Measurements from ENCODE around the gene IL3RA.

Gene IL3RA

DNA sequence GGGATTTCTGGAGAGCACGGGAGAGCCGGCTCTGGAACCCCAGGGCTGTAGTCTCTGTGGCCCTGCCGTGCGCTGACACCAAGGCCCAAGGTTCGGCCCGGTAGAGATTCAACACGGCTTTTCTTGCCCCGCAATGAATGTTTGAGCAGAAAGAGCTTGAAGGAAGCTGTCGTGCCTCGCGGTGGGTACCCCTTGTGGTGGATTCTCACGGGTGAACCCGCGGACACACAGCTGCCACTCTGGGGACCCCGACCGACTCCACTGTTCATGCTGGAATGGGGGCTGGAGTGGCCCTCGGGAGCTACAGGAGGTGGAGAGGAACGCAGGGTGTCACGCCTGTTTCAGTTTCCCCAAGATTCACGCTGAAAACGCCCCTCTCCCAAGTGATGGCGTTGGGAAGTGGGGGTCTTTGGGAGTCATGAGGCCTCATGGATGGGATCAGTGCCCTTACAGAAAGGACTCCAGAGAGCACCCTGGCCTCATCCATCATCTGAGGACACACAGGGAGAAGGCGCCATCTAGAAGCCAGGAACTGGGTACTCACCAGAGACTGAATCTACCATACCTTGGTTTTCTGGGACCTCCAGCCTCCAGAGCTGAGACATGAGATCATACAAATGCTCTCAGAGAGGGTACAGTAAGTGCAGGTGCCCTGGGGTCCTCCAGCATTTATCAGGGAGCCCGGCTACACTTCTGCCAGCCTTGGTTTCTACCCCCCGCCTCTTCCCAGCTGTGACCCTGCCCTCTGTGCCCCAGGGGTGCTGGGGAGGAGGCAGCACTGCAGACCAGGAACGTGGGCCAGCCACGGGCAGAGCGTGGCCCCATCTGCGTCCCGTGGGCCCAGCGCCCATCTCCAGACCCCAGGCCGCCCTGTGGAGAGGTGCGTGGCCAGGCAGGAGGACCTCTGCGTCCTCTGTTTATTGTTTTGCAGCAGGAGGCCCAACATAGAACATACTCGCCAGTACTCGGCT lies 49.0 kb downstream of the IL3RA start:
- peaks cover 75% of the 10 kb centered on the region for H3K36me3 ChIP-seq (ENCODE audit: control insufficient read depth, insufficient read depth, low read length)
- WGBS, 2 experiments (ENCODE audit: insufficient coverage in 2 of 2) = 95 to 96% methylated on average over 31 to 35 of the region's 36 CpGs
- no peaks in the 10 kb centered on the region for H3K9me3 ChIP-seq (ENCODE audit: control insufficient read depth, low read length)
- peaks cover 20% of the 10 kb centered on the region for H3K4me1 ChIP-seq (ENCODE audit: control insufficient read depth, insufficient read depth, low read length, poor library complexity, severe bottlenecking)
- H3K27ac ChIP-seq (ENCODE audit: low read depth, low read length, severe bottlenecking) = no peak overlapping the region
- no peak overlapping the region for H3K4me3 ChIP-seq (ENCODE audit: extremely low read depth, insufficient read depth, low read length, poor library complexity, severe bottlenecking)

DNA sequence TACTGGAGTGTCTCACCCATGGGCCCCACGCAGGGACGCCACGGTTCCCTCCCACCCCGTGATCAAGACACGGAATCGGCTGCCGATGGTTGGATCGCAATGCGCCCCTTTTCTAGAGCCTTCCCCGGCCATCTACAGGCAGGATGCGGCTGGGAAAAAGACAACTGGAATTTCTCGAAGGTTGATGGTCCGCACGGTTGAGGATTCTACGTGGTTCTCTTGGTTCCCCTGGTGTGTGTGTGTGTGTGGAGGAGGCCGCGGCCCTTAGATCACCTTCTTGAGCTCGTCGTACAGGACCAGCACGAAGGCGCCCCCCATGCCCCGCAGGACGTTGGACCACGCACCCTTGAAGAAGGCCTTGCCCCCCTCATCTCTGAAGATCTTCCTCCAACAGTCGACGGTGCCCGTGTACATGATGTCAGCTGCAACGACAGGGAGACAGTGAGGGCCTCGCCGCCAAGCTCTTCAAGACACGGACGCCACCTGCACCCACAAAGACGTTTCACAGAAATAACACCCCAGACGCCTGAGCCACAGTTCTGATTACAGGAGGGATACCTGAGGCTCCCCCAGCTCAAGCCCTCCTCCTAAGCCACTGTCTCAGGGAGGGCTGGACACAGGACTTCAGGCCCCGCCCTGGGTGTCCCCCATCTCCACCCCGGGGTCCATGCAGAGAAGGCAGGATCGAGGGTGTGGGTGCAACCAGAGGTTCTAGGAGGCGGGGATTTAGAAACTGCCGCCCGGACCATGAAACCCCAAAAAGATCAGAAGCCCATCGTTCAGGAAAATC lies 49.9 kb downstream of the IL3RA start:
- no peaks in the 10 kb centered on the region for H3K9me3 ChIP-seq (ENCODE audit: control insufficient read depth, low read length)
- H3K4me1 ChIP-seq (ENCODE audit: control insufficient read depth, insufficient read depth, low read length, poor library complexity, severe bottlenecking) = peaks cover 20% of the 10 kb centered on the region
- no peak overlapping the region for H3K4me3 ChIP-seq (ENCODE audit: extremely low read depth, insufficient read depth, low read length, poor library complexity, severe bottlenecking)
- H3K27ac ChIP-seq (ENCODE audit: low read depth, low read length, severe bottlenecking) = no peak overlapping the region
- peaks cover 83% of the 10 kb centered on the region for H3K36me3 ChIP-seq (ENCODE audit: control insufficient read depth, insufficient read depth, low read length)
- 94 to 98% methylated on average over 33 to 40 of the region's 41 CpGs for WGBS, 2 experiments (ENCODE audit: insufficient coverage in 2 of 2)

DNA sequence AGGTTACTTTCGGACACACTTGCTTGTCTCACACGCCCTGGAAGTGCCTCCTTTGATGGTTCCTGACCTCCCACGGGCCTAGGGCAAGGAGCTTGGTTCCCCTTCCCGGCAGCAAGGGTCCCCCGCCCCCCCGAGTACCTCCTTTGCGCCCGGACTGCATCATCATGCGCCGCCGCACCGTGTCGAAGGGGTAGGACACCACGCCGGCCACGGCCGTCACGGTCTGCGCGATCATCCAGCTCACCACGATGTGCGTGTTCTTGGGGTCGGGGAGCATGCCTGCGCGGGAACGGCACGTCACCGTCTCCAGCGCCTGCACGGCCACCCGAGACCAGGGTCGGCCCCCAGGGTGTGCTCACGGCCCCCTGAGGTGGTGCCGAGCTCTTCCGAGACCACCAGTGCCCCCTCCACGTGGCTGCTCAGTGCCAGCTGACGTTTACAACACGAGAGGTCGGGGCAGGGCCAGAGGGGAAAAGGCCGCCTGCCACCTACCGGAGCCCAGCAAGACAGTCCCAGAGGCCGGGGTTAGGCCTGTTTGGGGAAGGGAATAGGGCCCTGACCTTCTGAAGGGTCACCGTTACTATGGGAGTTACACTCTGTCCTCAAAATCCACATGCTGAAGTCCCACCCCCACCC lies 50.7 kb downstream of the IL3RA start:
- peaks cover 83% of the 10 kb centered on the region for H3K36me3 ChIP-seq (ENCODE audit: control insufficient read depth, insufficient read depth, low read length)
- peaks cover 20% of the 10 kb centered on the region for H3K4me1 ChIP-seq (ENCODE audit: control insufficient read depth, insufficient read depth, low read length, poor library complexity, severe bottlenecking)
- H3K27ac ChIP-seq (ENCODE audit: low read depth, low read length, severe bottlenecking) = no peak overlapping the region
- H3K4me3 ChIP-seq (ENCODE audit: extremely low read depth, insufficient read depth, low read length, poor library complexity, severe bottlenecking) = no peak overlapping the region
- WGBS, 2 experiments (ENCODE audit: insufficient coverage in 2 of 2) = 93 to 95% methylated on average over 37 to 38 of the region's 43 CpGs
- H3K9me3 ChIP-seq (ENCODE audit: control insufficient read depth, low read length) = no peaks in the 10 kb centered on the region

DNA sequence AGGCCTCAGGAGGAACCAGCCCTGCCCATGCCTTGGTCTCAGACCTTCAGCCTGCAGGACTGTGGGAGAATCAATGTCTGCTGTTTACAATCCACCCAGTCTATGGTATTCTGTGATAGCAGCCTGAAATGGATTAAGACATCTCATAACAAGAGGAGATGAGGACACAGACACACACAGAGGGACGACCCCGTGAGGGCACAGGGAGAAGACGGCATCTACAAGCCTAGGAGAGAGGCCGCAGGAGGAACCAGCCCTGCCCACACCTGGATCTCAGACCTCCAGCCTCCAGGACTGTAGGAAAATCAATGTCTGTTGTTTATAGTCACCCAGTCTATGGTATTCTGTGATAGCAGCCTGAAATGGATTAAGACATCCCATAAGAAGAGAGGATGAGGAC lies 52.1 kb downstream of the IL3RA start:
- Histone ChIP-seq H3K27ac (ENCODE audit: low read depth, low read length, severe bottlenecking) (no peak overlapping the region), H3K4me1 (ENCODE audit: control insufficient read depth, insufficient read depth, low read length, poor library complexity, severe bottlenecking) (peaks cover 26% of the 10 kb centered on the region), H3K9me3 (ENCODE audit: control insufficient read depth, low read length) (no peaks in the 10 kb centered on the region), H3K36me3 (ENCODE audit: control insufficient read depth, insufficient read depth, low read length) (peaks cover 76% of the 10 kb centered on the region), H3K4me3 (ENCODE audit: extremely low read depth, insufficient read depth, low read length, poor library complexity, severe bottlenecking) (no peak overlapping the region)
- WGBS, 2 experiments (ENCODE audit: insufficient coverage in 2 of 2) = 93% methylated on average over 4 of the region's 4 CpGs; no CpG with 5 or more reads in 1 of the 2 experiments

DNA sequence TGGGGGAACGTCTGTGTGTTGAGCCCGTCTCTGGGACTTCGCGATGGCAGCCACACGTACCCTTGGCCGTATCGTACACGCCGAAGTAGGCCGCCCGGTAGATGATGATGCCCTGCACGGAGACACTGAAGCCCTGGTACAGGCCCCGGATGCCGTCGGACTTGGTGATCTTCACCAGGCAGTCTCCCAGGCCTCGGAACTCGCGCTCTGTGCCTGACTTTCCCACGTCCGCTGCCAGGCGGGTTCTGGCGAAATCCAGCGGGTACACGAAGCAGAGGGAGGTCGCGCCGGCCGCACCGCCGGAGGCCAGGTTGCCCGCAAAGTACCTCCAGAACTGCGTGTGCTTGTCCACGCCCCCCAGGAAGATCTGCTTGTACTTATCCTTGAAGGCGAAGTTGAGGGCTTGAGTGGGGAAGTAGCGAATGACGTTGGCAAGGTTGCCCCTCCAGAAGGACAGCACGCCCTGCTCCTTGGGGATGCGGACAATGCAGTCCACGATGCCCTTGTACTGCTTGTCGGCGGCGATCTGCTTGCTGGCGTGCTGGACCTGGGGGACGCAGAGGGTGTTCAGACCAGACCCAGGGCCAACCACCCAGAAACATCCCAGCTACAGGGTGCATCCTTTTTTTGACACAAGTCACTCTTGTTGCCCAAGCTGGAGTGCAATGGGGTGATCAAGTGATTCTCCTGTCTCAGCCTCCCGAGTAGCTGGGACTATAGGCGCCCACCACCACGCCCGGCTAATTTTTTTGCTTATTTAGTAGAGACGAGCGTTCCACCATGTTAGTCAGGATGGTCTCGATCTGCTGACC lies 52.8 kb downstream of the IL3RA start:
- WGBS, 2 experiments (ENCODE audit: insufficient coverage in 2 of 2) = 97 to 98% methylated on average over 51 of the region's 51 CpGs
- H3K36me3 ChIP-seq (ENCODE audit: control insufficient read depth, insufficient read depth, low read length) = peaks cover 69% of the 10 kb centered on the region
- no peak overlapping the region for H3K4me3 ChIP-seq (ENCODE audit: extremely low read depth, insufficient read depth, low read length, poor library complexity, severe bottlenecking)
- H3K9me3 ChIP-seq (ENCODE audit: control insufficient read depth, low read length) = no peaks in the 10 kb centered on the region
- H3K4me1 ChIP-seq (ENCODE audit: control insufficient read depth, insufficient read depth, low read length, poor library complexity, severe bottlenecking) = peaks cover 30% of the 10 kb centered on the region
- no peak overlapping the region for H3K27ac ChIP-seq (ENCODE audit: low read depth, low read length, severe bottlenecking)

DNA sequence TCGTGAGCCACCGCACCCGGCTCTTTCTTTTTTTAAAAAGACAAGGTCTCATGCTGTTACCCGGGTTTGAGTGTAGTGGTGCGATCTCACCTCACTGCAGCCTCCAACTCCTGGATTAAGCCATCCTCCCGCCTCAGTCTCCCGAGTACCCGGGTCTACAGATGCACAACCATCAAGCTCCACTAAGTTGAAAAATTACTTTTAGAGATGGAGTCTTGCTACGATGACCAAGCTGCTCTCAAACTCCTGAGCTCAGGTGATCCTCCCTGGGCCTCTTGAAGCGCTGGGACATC lies 53.4 kb downstream of the IL3RA start:
- peaks cover 32% of the 10 kb centered on the region for H3K4me1 ChIP-seq (ENCODE audit: control insufficient read depth, insufficient read depth, low read length, poor library complexity, severe bottlenecking)
- H3K4me3 ChIP-seq (ENCODE audit: extremely low read depth, insufficient read depth, low read length, poor library complexity, severe bottlenecking) = peak overlapping the region; percentile 3
- WGBS, 2 experiments (ENCODE audit: insufficient coverage in 2 of 2) = 92 to 97% methylated on average over 10 of the region's 10 CpGs
- no peaks in the 10 kb centered on the region for H3K9me3 ChIP-seq (ENCODE audit: control insufficient read depth, low read length)
- H3K27ac ChIP-seq (ENCODE audit: low read depth, low read length, severe bottlenecking) = no peak overlapping the region
- H3K36me3 ChIP-seq (ENCODE audit: control insufficient read depth, insufficient read depth, low read length) = peaks cover 66% of the 10 kb centered on the region

DNA sequence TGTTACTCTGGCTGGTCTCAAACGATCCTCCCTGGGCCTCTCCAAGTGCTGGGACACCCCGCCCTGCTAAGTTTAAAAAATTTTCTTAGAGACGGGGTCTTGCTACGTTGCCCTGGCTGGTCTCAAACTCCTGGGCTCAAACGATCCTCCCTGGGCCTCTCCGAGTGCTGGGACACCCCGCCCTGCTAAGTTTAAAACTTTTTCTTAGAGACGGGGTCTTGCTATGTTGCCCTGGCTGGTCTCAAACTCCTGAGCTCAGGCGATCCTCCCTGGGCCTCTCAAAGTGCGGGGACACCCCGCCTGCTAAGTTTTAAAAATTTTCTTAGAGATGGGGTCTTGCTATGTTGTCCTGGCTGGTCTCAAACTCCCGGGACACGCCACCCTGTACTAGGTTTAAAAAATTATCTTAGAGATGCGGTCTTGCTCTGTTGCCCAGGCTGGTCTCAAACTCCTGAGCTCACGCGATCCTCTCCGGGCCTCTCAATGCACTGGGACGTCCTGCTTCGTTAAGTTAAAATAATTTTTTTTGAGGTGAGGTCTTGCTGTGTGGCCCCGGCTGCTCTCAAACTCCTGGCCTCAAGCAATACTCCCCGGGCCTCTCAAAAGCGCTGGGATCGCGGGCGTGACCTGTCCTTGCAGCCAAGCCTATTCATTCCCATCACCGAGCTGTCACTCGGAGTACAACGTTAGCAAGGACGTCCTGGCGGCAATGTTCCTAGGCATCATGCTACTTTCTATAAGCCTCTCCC lies 54.2 kb downstream of the IL3RA start:
- H3K9me3 ChIP-seq (ENCODE audit: control insufficient read depth, low read length) = no peaks in the 10 kb centered on the region
- 59 to 65% methylated on average over 25 to 28 of the region's 30 CpGs for WGBS, 2 experiments (ENCODE audit: insufficient coverage in 2 of 2)
- peak overlapping the region; percentile 99 for H3K27ac ChIP-seq (ENCODE audit: low read depth, low read length, severe bottlenecking)
- H3K4me1 ChIP-seq (ENCODE audit: control insufficient read depth, insufficient read depth, low read length, poor library complexity, severe bottlenecking) = peaks cover 36% of the 10 kb centered on the region
- peaks cover 66% of the 10 kb centered on the region for H3K36me3 ChIP-seq (ENCODE audit: control insufficient read depth, insufficient read depth, low read length)
- H3K4me3 ChIP-seq (ENCODE audit: extremely low read depth, insufficient read depth, low read length, poor library complexity, severe bottlenecking) = peak overlapping the region; percentile 99

DNA sequence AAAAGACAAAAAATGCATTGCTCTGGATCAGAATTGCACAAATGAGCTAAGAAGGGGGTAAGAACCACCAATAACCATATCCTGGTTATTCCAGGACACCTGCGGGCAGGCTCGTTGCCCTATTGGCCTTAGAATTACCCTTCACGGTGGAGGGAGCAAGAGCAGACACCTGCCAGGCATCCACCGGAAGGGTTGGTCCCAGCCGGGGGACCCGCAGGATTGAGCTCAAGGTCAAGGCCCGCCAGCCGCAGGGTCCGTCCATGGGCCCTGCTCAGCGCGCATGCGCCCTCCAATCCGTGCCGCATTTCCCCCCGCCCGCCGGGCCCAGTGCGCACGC lies 54.8 kb downstream of the IL3RA start:
- Histone ChIP-seq H3K4me1 (ENCODE audit: control insufficient read depth, insufficient read depth, low read length, poor library complexity, severe bottlenecking) (peaks cover 36% of the 10 kb centered on the region), H3K4me3 (ENCODE audit: extremely low read depth, insufficient read depth, low read length, poor library complexity, severe bottlenecking) (peak overlapping the region; percentile 99), H3K36me3 (ENCODE audit: control insufficient read depth, insufficient read depth, low read length) (peaks cover 66% of the 10 kb centered on the region), H3K9me3 (ENCODE audit: control insufficient read depth, low read length) (no peaks in the 10 kb centered on the region), H3K27ac (ENCODE audit: low read depth, low read length, severe bottlenecking) (peak overlapping the region; percentile 99)
- 0% methylated on average over 18 to 19 of the region's 19 CpGs for WGBS, 2 experiments (ENCODE audit: insufficient coverage in 2 of 2)

DNA sequence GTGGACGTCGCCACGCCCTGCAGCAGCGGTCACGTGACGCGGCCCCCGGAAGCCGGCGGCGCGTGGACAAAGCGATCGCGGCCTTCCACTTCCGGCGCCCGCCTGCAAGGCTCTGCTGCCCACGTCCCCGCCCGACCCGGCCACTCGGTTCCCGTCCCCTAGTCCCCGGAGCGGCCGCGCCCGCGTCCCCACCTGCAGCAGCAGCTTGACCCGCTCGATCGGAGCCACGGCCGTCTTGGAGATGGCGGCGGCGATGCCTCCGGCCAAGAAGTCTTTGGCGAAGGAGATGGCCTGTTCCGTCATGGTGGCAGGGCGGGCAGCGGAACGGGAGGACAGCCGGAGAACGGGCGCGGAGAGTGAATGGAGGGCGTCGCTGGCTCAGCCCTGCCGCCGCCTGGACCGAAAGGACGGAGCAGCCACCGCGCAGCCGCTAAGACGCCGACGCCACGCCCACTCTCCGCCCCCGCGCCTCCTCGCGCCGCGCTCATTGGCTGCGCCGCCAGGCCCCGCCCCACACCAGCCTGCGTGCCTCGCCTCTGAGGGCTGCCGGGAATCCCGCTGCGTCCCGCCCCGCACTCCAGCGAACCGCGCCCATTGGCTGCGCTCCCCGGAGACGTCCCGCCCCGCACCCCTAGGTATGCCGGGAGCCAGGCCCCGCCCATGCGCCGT lies 55.3 kb downstream of the IL3RA start, which contains the start of gene SLC25A6:
SLC25A6 (minus strand) TSS at position 407 of the 669 bp plus-strand sequence; CDS start at position 303, 104 bp downstream.
- WGBS, 2 experiments (ENCODE audit: insufficient coverage in 2 of 2) = 0% methylated on average over 77 to 81 of the region's 90 CpGs

More for the DNA sequence above, 55.3 kb downstream of the IL3RA start, which contains the start of gene SLC25A6:
- peak within 1 kb of the TSS; percentile 99 for H3K4me3 ChIP-seq (ENCODE audit: extremely low read depth, insufficient read depth, low read length, poor library complexity, severe bottlenecking)
- H3K4me1 ChIP-seq (ENCODE audit: control insufficient read depth, insufficient read depth, low read length, poor library complexity, severe bottlenecking) = peaks cover 36% of the 10 kb centered on the region
- H3K36me3 ChIP-seq (ENCODE audit: control insufficient read depth, insufficient read depth, low read length) = peaks cover 64% of the 10 kb centered on the region
- H3K27ac ChIP-seq (ENCODE audit: low read depth, low read length, severe bottlenecking) = peak within 1 kb of the TSS; percentile 99
- no peaks in the 10 kb centered on the region for H3K9me3 ChIP-seq (ENCODE audit: control insufficient read depth, low read length)

Data from mesodermal cell (in vitro differentiated cells).